NCI-H128 (cell line): ENCODE measurements around the gene TARDBP.
"Not testable (repeated sequence)": the region's sequence is repeated elsewhere in the genome, so short reads cannot be mapped to it uniquely, and the experiment has no call there.

Source experiments
- DNase-seq: peaks from one replicate; lab custom pipeline; 2025; ENCODE audit not compliant: unreplicated experiment; lab: John Stamatoyannopoulos, UW

TARDBP gene

DNA sequence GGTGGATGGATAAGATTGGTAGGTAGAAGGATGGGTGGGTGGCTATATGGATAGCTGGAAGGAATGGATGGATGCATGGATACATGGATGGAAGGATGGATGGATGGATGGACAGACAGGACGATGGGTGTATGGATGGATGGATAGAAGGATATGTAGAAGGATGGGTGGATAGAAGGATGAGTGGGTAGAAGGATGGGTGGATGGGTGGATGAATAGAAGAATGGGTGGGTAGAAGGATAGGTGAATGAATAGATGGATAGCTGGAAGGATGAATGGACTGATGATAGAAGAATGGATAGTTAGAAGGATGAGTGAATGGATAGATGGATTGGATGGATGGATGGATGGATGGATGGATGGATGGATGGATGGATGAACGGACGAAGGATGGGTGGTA, 29.6 kb downstream of the TARDBP start:
- DNase-seq = no peak

- no peak for DNase-seq
Observed at GRCh38 chr1:11042995-11043874, 30.8 kb downstream of the TARDBP start.

DNA sequence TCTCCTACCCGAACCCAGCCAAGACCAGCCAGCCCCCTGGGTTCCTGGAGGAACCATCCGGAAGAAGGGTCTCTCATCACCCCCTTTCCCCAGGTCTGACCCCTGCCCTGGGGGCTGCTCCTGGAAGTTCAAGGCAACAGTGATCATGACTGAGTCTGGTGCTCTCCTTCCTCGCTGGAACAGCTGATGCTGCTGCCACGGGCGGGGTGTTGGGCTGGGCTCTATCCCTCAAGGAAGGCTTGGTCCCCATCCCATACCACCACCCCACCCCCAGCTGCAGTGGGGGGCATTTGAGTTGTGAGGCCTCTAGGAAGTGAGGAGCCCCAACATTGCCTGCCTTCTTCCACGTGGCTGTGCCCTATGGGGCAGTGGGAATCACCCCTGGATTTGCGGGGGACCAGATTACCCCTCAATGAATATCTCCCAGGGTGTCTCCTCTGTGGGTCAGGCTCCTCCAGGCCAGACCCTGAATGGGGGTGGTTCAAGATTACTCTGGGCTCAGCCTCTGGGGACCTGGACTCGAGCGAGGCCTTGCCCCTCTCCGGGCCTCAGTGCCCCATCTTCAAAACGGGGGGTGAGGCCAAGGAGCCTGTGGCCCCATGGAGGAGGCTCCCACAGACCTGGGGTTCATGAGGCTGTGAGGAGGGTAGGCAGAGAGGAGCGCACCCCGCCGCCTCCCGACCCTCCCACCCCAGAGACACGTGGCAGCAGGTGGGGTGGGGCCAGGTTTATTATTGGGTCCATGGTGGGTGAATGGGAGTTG, 31.8 kb downstream of the TARDBP start:
- no peak for DNase-seq

DNA sequence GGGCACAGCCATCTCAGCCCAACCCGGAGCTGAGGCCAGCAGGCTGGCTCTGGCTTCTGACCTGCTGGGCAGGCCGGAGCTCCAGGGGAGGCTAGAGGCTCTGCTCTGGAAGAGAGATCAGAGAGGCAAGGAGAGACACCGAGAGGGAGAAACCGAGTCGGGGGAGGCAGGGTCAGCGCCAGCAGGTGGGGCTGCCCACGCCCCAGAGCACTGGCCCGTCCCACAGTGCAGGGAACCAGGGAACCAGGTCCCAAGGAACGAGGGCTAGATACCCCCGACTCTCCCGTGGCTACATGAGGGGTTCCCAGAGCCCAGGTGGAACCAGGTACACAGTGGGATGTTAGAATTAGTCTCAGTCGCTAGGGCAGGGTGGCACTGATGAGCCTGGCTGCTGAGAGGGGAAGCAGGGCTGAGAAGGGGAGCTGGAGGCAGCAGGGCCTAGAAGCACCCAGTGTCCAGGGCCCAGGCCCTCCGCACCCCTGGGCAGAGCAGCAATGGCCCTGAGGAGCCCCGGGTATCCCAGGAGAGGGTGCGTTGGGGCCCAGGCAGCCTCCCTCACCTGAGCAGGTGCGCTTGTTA, 32.5 kb downstream of the TARDBP start:
- no peak for DNase-seq

DNA sequence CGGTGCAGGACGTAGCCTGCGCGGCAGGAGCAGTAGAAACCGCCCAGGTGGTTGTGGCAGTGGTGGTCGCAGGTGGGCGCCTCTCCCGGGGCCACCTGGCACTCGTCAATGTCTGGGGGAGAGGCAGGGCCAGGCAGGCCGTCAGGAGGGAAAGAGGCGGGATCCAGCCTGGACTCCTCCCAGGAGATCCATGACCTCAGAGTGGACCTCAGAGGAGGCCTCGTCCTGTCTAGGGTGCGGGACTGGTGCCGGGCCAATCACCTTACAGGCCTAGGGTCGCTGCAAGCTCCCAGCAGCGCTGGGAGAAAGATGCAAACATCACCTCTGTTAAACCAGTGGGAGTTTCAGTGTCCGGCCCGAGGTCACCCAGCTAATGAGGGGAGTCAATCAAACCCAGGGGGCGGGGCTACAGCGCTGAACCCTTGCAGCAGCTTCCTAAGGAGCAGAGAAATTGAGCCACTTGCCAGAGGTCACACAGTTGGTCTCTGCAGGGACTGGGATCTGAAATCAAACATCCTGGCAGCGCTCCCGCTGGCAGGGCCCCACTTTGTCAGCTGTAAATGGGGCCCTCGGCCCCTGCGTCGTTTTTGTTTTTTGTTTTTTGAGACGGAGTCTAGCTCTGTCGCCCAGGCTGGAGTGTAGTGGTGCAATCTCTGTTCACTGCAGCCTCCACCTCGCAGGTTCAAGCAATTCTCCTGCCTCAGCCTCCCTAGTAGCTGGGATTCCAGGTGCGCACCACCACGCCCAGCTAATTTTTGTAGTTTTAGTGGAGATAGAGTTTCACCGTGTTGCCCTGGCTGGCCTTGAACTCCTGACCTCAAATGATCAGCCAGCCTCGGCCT, 33.2 kb downstream of the TARDBP start:
- no peak for DNase-seq

DNA sequence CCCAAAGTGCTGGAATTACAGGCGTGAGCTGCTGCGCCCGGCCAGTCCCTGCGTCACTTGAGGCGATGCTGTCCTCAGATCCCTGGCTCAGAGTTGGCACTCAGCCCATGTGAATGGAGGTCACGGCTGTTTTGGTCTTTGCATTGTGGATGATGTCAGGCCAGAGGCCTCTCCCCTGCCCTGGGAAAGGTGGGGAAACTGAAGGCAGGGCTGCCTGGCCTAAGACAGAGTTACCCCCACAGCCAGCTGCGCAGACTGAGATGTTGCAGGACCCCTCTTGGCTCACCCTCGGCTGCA, 33.8 kb downstream of the TARDBP start:
- no peak for DNase-seq

GRCh38 chr1:11046625-11047365, 34.3 kb downstream of the TARDBP start, which contains the start of gene MASP2:
Gene MASP2, minus strand, starts transcription at chr1:11047239. Its CDS starts 32 bp downstream, at chr1:11047207.
- no peak for DNase-seq

DNA sequence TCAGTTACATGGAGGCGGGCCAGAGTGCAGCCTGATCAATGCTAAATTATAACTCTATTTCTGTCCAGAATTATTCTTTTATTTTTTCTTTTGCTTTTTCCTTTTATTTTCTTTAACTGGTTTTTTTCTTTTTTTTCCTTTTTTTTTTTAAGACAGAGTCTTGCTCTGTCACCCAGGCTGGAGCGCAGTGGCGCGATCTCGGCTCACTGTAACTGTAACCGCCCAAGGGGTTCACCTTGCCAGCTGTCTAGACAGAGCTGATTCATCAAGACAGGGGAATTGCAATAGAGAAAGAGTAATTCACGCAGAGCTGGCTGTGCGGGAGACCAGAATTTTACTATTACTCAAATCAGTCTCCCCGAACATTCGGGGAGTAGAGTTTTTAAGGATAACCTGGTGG, 38.7 kb downstream of the TARDBP start:
- not testable (repeated sequence) for DNase-seq

DNA sequence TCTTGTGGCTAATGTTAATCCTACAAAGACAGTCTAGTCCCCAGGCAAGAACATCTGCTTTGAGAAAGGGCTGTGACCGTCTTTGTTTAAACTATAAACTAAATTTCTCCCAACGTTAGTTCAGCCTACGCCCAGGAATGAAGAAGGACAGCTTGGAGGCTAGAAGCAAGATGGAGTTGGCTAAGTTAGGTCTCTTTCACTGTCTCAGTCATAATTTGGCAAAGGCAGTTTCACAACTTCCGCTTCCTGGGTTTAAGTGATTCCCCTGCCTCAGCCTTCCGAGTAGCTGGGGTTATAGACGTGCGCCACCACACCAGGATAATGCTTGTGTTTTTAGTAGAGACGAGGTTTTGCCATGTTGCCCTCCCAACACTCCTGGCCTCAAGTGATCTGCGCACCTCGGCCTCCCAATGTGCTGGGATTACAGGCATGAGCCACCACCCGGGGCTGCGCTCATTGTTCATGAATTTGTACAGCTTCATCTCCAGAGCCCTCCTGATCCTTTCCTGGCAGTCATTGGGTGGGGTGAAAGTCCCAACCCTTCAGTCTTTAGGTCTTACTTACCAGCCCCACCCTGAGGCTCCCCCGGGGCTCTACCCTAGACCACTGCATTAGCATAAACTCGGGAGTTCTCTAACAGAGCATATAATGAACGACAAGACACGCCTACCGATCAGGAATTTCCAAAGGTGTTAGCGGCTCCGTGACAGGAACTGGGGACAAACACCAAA, 39.5 kb downstream of the TARDBP start:
- DNase-seq = no peak

- no peak for DNase-seq
Observed at GRCh38 chr1:11052839-11053757, 40.6 kb downstream of the TARDBP start.

DNA sequence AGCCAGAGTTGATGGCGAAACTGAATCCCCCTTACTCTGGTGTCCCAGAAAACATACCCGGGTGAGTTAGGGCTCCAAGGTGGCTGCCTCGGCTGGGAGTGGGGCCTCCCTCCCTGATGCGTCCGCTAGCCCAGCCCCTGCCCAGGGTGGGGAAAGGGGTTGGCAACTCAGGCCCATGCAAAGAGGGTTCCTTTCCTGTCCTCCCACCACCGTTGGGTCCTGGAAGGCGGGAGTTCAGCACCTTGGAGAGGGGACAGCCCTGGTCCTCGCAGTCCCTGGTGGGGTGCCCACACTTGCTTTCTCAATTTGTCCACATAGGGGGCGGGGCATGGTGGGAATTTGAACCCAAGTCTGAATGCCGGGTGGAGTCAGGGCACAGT, 41.3 kb downstream of the TARDBP start:
- DNase-seq = no peak

DNA sequence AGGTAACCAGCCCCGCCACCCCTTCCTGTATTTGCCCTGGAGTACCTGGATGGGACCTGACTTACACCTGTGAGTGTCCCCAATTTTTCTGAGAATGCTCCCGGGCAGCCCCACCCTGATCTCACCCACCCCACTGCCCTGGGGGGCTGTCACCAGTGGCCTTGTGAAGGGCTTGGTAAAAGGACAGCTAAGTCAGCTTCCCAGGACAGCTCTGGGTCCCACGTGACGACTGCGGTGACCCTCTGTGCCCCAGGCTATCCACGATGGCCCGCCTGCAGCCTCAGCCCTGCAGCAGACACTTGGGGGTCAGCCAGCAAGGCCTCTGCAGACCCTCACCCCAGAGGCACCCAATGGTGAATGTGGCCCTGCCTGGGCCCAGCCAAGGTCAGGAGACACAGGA, 41.7 kb downstream of the TARDBP start:
- no peak for DNase-seq

- peak; percentile 32 for DNase-seq
Observed at GRCh38 chr1:11054666-11055065, 42.2 kb downstream of the TARDBP start.

DNA sequence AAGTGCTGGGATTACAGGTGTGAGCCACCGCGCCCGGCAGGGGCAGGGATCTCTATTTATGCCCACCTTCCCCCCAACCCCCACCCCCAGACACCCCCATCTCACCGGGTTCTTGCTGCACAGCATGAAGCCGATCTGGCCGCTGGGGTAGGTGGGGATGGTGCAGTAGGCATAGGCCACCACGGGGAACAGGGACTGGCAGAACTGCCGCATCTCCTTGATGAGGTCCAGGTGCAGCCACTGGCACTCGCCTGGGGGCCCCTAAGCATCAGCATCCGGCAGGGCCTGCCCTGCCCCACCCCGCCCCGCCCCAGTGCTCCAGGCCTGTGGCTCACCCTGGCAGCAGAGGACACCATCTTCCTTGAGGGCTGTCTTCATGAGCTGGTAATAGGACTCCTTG, 43.2 kb downstream of the TARDBP start:
- DNase-seq = no peak

- DNase-seq = no peak
Observed at GRCh38 chr1:11056504-11056903, 44.0 kb downstream of the TARDBP start.

DNA sequence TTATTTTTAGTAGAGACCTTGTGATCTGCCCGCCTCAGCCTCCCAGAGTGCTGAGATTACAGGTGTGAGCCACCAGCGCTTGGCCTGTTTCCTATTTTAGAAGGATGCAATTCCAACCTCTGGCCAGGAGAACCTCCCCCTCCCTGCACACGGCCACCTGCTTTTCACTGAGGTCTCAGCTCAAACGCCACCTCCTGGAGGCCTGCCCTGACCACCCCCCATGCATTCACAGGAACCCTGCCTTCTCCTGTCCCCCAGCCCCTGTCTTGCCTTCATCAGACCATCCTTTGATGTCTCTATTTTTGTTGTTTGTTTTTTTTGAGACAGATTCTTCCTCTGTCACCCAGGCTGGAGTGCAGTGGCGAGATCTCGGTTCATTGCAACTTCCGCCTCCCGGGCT, 45.0 kb downstream of the TARDBP start:
- no peak for DNase-seq

DNA sequence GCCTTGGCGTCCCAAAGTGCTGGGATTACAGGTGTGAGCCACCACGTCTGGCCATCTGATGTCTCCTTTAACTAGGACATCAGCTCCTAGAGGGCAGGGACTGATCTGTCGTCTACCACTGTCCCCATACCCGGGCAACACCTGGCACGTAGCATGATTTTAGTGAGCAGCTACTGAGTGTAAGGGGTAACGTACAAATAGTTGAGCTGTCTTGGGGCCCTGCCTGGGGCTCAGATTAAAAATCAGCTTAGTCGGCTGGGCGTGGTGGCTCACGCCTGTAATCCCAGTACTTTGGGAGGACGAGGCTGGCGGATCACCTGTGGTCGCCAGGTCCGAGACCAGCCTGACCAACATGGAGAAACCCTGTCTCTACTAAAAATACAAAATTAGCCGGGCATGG, 45.6 kb downstream of the TARDBP start:
- no peak for DNase-seq

DNA sequence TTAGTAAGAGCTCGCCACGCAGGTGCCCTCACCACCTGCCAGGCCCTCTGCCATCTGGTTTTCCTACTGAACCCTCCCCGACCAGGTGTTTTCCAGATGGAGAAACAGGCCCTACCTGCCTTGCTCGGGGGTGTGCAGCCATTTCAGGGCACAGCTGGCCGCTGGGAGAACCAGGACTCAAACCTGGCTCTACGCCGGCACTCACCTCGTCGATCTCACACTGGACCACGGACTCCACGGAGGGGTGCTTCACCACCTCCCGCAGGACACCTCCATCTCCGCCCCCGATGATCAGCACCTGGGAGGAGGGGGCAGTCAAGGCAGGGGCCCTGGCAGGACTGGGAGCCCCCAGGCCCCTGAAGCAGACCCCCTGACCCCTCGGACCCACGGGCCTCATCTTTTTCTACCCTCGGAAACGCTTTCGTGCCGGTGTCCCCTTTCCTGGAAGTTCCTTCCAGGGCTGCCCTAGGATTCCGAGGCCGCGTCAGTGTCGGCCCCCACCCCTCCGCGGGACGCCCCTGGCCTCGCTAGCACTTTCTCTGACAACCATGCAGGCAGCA, 46.2 kb downstream of the TARDBP start:
- DNase-seq = no peak
